GM18517 (cell line): ENCODE results near the gene CCDC167.

Source experiments
- ATAC-seq: cut with Tn5 transposase; IDR thresholded peaks from one replicate; pipeline ENCODE4 v1.9.1; 2021; ENCODE audit warnings: mild to moderate bottlenecking, moderate library complexity; ENCODE audit not compliant: unreplicated experiment

The CCDC167 gene

GRCh38 chr6:37490536-37491170, 9.0 kb downstream of the CCDC167 start:
- no peak for ATAC-seq

- ATAC-seq: no peak
Observed at GRCh38 chr6:37489697-37490336, 9.9 kb downstream of the CCDC167 start.

- ATAC-seq: no peak
Observed at GRCh38 chr6:37488476-37488875, 11.2 kb downstream of the CCDC167 start.

- no peak for ATAC-seq
Observed at GRCh38 chr6:37487591-37488380, 11.9 kb downstream of the CCDC167 start.

- no peak for ATAC-seq
Observed at GRCh38 chr6:37486121-37486839, 13.4 kb downstream of the CCDC167 start.

GRCh38 chr6:37485291-37485702, 14.4 kb downstream of the CCDC167 start:
- ATAC-seq: no peak

GRCh38 chr6:37484786-37485170, 14.9 kb downstream of the CCDC167 start:
- ATAC-seq: no peak

- no peak for ATAC-seq
Observed at GRCh38 chr6:37483917-37484785, 15.5 kb downstream of the CCDC167 start.

- no peak for ATAC-seq
Observed at GRCh38 chr6:37483252-37483901, 16.3 kb downstream of the CCDC167 start.

- no peak for ATAC-seq
Observed at GRCh38 chr6:37482606-37483251, 17.0 kb downstream of the CCDC167 start.

GRCh38 chr6:37481711-37482605, 17.7 kb downstream of the CCDC167 start:
- no peak for ATAC-seq

- no peak for ATAC-seq
Observed at GRCh38 chr6:37480951-37481534, 18.6 kb downstream of the CCDC167 start.

- no peak for ATAC-seq
Observed at GRCh38 chr6:37480118-37480736, 19.5 kb downstream of the CCDC167 start.

GRCh38 chr6:37479266-37479854, 20.3 kb downstream of the CCDC167 start:
- no peak for ATAC-seq

GRCh38 chr6:37478827-37479226, 20.9 kb downstream of the CCDC167 start:
- no peak for ATAC-seq

- ATAC-seq: no peak
Observed at GRCh38 chr6:37477656-37478435, 21.8 kb downstream of the CCDC167 start.
